Activated T-helper 17 cell treated with anti-CD3 and anti-CD28 coated beads, Interleukin-2, amount 50 U/mL, for 72 hours (primary cell): ENCODE data around the gene PRC1. TPM values are rescaled to one million over a fixed set of nuclear protein-coding genes. Genes with fewer than 3 reads are reported as not detected.
"Not testable (repeated sequence)": the region's sequence is repeated elsewhere in the genome, so short reads cannot be mapped to it uniquely, and the experiment has no call there.

Experiments
- ATAC-seq: fragments of 150-1000 bp; cut with Tn5 transposase; replicated peaks from 2 replicates; pipeline ENCODE4 v1.10.0; 2021; ENCODE audit warnings: mild to moderate bottlenecking, moderate library complexity
- H3K27ac Mint-ChIP-seq: one replicate; pipeline ENCODE4 v1.8.0; 2022; ENCODE audit warnings: mixed read lengths
- H3K27me3 Mint-ChIP-seq: one replicate; pipeline ENCODE4 v1.8.0; 2022; ENCODE audit warnings: mixed read lengths
- H3K36me3 Mint-ChIP-seq: one replicate; pipeline ENCODE4 v1.8.0; 2022; ENCODE audit warnings: low read depth, mild to moderate bottlenecking, mixed read lengths
- H3K4me1 Mint-ChIP-seq: one replicate; pipeline ENCODE4 v1.8.0; 2022; ENCODE audit warnings: mixed read lengths
- H3K4me3 Mint-ChIP-seq: one replicate; pipeline ENCODE4 v1.8.0; 2022; ENCODE audit warnings: mild to moderate bottlenecking, mixed read lengths
- H3K9me3 Mint-ChIP-seq: one replicate; pipeline ENCODE4 v1.8.0; 2022; ENCODE audit warnings: mixed read lengths
- total RNA-seq, 2 donors: library from RNA; stranded (reverse); gene quantifications; one replicate each; pipeline ENCODE4 v1.2.3, GENCODE V29; 2022

Gene PRC1
- total RNA-seq, 2 donors from 2014 or later: 133 to 158 TPM

DNA sequence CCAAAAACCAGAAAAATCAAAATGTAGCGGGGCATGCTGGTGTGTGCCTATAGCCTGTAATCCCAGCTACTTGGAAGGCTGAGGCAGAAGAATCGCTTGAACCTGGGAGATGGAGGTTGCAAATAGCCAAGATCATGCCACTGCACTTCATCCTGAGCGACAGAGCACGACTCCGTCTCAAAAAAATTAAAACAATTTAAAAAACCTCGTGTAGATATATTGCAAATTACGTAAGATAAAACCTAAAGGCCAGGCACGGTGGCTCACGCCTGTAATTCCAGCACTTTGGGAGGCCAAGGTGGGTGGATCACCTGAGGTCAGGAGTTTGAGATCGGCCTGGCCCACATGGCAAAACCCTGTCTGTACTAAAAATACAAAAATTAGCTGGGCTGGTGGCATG is 67.6 kb downstream of the PRC1 start:
- not testable (repeated sequence) for H3K27ac Mint-ChIP-seq, H3K27me3 Mint-ChIP-seq
- H3K4me1 Mint-ChIP-seq: peaks cover 25% of the 10 kb centered on the region

DNA sequence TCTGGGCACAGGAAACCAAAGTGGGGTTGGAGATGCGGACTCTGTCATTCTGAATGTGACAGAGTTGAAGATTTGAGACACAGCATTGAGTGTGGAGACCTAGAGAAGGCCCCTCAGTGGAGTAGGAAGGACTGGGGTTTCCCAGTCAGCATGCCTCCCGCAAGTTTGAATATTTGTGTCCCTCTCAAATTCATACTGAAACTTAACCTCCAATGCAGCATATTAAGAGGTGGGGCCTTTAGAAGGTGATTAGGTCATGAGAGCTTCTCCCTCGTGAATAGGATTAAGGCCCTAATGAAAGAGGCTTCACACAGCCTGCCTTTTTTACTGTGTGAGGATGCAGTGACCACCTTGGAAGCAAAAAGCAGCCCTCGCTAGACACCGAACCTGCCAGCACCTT is 70.0 kb downstream of the PRC1 start:
- Mint-ChIP-seq H3K4me3 (peak overlapping the region; percentile 63), H3K9me3 (no peaks in the 10 kb centered on the region), H3K4me1 (peaks cover 22% of the 10 kb centered on the region), H3K36me3 (peaks cover 35% of the 10 kb centered on the region), H3K27ac (peak overlapping the region; percentile 84), H3K27me3 (no peaks in the 10 kb centered on the region)
- ATAC-seq: peak; percentile 76

More for the DNA sequence above, 67.6 kb downstream of the PRC1 start:
- ATAC-seq, H3K9me3 Mint-ChIP-seq, H3K4me3 Mint-ChIP-seq: not testable (repeated sequence)
- peaks cover 30% of the 10 kb centered on the region for H3K36me3 Mint-ChIP-seq

GRCh38 chr15:90922712-90923322 is 71.5 kb downstream of the PRC1 start:
- ATAC-seq: peak; percentile 95
- H3K4me1 Mint-ChIP-seq: peaks cover 22% of the 10 kb centered on the region
- not testable (repeated sequence) for H3K27me3 Mint-ChIP-seq, H3K9me3 Mint-ChIP-seq
- H3K4me3 Mint-ChIP-seq: peak overlapping the region; percentile 63
- H3K27ac Mint-ChIP-seq: peak overlapping the region; percentile 84
- H3K36me3 Mint-ChIP-seq: peaks cover 51% of the 10 kb centered on the region

DNA sequence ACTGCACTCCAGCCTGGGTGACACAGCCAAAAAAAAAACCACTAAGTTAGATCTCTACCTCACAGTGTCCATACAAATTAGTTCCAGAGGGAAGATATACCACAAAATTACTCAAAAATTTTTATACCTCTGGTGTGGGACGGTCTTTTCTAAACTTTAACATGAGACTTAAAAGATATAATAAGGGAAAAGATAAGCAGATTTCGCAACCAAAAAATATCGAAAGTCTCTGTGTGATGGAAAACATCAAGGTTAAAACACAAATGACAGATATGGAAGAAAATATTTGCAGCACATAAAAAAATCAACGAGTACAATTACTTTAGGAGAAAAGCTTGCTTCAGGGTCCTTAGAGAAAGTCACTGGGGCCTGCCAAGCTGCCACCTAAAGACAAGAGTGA is 72.4 kb downstream of the PRC1 start:
- no peak for ATAC-seq

DNA sequence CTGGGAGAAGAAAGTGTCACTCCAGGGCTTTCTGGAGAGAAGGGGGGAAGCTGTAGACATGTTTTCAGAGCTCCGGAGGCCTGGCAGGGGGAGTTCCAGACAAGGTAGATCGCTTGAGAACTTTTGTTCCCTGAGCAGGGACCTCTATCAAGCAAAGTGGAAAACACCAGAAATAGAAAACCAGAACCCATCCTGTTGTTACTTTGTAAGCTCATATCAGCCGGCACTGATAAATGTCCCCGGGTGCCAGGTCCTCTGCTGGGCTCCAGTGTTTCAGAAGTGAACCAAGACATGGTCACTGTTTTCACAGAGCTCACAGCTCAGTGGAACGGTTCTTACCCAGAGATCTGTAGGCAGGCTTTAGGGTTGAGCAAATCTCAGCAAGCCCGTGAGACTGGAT is 75.5 kb downstream of the PRC1 start:
- H3K36me3 Mint-ChIP-seq: peaks cover 90% of the 10 kb centered on the region
- peaks cover 10% of the 10 kb centered on the region for H3K4me1 Mint-ChIP-seq
- no peaks in the 10 kb centered on the region for H3K9me3 Mint-ChIP-seq
- H3K27ac Mint-ChIP-seq: peak overlapping the region; percentile 50
- no peak for ATAC-seq
- no peak overlapping the region for H3K4me3 Mint-ChIP-seq
- no peaks in the 10 kb centered on the region for H3K27me3 Mint-ChIP-seq

More for the DNA sequence above, 72.4 kb downstream of the PRC1 start:
- peak overlapping the region; percentile 84 for H3K27ac Mint-ChIP-seq
- H3K27me3 Mint-ChIP-seq: no peaks in the 10 kb centered on the region
- H3K36me3 Mint-ChIP-seq: peaks cover 60% of the 10 kb centered on the region
- no peak overlapping the region for H3K4me3 Mint-ChIP-seq
- peaks cover 22% of the 10 kb centered on the region for H3K4me1 Mint-ChIP-seq
- no peaks in the 10 kb centered on the region for H3K9me3 Mint-ChIP-seq

GRCh38 chr15:90918034-90918788 is 76.1 kb downstream of the PRC1 start:
- H3K36me3 Mint-ChIP-seq: peaks cover 97% of the 10 kb centered on the region
- peaks cover 9% of the 10 kb centered on the region for H3K4me1 Mint-ChIP-seq
- H3K9me3 Mint-ChIP-seq: no peaks in the 10 kb centered on the region
- ATAC-seq: no peak
- H3K27me3 Mint-ChIP-seq: no peaks in the 10 kb centered on the region
- no peak overlapping the region for H3K4me3 Mint-ChIP-seq
- peak overlapping the region; percentile 50 for H3K27ac Mint-ChIP-seq

DNA sequence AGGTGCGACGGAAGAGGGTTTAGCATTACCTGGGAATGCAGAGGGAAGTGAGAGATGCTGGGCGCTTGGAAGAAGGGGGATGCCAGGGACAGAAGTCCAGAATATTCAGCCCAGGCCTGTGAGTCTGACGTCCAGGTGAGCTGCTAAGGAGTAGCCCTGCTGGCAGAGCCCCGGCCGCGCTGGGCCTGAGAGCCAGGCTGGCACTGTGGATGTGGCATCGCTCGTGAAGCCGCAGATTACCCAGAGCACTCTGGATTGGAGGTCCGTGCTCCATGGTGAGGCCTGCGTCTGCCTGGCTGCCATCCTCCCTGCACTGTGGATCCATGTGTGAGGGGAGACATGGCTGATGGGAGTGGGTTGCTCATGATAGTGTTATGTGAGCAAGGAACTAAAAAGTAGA is 76.8 kb downstream of the PRC1 start:
- H3K4me3 Mint-ChIP-seq: no peak overlapping the region
- ATAC-seq: no peak
- no peaks in the 10 kb centered on the region for H3K9me3 Mint-ChIP-seq
- peaks cover 4% of the 10 kb centered on the region for H3K4me1 Mint-ChIP-seq
- no peaks in the 10 kb centered on the region for H3K27me3 Mint-ChIP-seq
- H3K36me3 Mint-ChIP-seq: peaks cover 96% of the 10 kb centered on the region
- H3K27ac Mint-ChIP-seq: no peak overlapping the region

GRCh38 chr15:90916461-90916860 is 77.9 kb downstream of the PRC1 start:
- Mint-ChIP-seq H3K27ac (no peak overlapping the region), H3K4me1 (peaks cover 4% of the 10 kb centered on the region), H3K9me3 (no peaks in the 10 kb centered on the region), H3K36me3 (peaks cover 98% of the 10 kb centered on the region), H3K4me3 (no peak overlapping the region), H3K27me3 (no peaks in the 10 kb centered on the region)
- no peak for ATAC-seq

Other genes starting within 250 kb of the PRC1 start
- 100 to 1,000 TPM; 605 to 771 TPM for gene FURIN, start 125.9 kb downstream of the PRC1 start, total RNA-seq
- 100 to 1,000 TPM in 1 of 2 donors, 10 to 100 TPM in 1; 98.5 to 122 TPM for gene FES, start 110.0 kb downstream of the PRC1 start, total RNA-seq
- 100 to 1,000 TPM; 121 to 127 TPM for gene MAN2A2, start 91.2 kb downstream of the PRC1 start, total RNA-seq
- gene HDDC3, start 62.0 kb downstream of the PRC1 start, total RNA-seq: 10 to 100 TPM; 15.9 to 19.0 TPM
- 100 to 1,000 TPM; 101 to 103 TPM for gene UNC45A, start 59.2 kb downstream of the PRC1 start, total RNA-seq
- 10 to 100 TPM; 31.9 to 32.8 TPM for gene RCCD1, start 39.7 kb downstream of the PRC1 start, total RNA-seq
- gene VPS33B, start 28.1 kb upstream of the PRC1 start, total RNA-seq: 10 to 100 TPM; 21.4 to 23.4 TPM
- under 1 TPM; 0.04 to 0.13 TPM for gene SV2B, start 105.7 kb upstream of the PRC1 start, total RNA-seq